ENCODE results near the gene ST3GAL2.

Gene ST3GAL2

GRCh38 chr16:70478169-70478568 is 39.3 kb upstream of the ST3GAL2 start:
- Histone ChIP-seq H4K20me1 (peaks cover 0 to 69% (median 0%) of the 10 kb centered on the region in 11 experiments; a peak in 6 of 22 replicates), H3K9ac (peak overlapping the region in 1 of 11 experiments; percentile 44; a peak in 1 of 22 replicates), H3K36me3 (peaks cover 35 to 71% (median 49%) of the 10 kb centered on the region in 11 experiments), H3K9me3 (replicated peaks in 1 of 11) (no peaks in the 10 kb centered on the region), H3K27me3 (peaks cover 0 to under 1% (median 0%) of the 10 kb centered on the region in 11 experiments; a peak in 1 of 22 replicates), H3K4me2 (peak overlapping the region in 5 of 11 experiments; percentile 31 to 52 (median 43); a peak in 6 of 22 replicates), H3K4me1 (peaks cover 13 to 32% (median 21%) of the 10 kb centered on the region in 10 experiments), H3K27ac (no peak overlapping the region), H3K4me3 (no peak overlapping the region)
- TF ChIP-seq Cebpa-rat (IDR thresholded peaks at IDR 0.05), result no peak

- Histone ChIP-seq H3K4me3 (no peak overlapping the region), H3K27ac (0 out of 22 replicates have a peak overlapping the region, but pooled peaks of 1 of the 11 experiments have one; percentile 8), H3K9me3 (replicated peaks in 1 of 11) (no peaks in the 10 kb centered on the region), H3K9ac (peak overlapping the region in 3 of 11 experiments; percentile 21 to 57 (median 28); a peak in 4 of 22 replicates), H4K20me1 (peaks cover 0 to 72% (median 0%) of the 10 kb centered on the region in 11 experiments; a peak in 7 of 22 replicates), H3K4me1 (peaks cover 24 to 49% (median 27%) of the 10 kb centered on the region in 10 experiments), H3K27me3 (peaks cover 0 to 11% (median 0%) of the 10 kb centered on the region in 11 experiments; a peak in 2 of 22 replicates), H3K4me2 (peak overlapping the region in 5 of 11 experiments; percentile 2 to 87 (median 45); a peak in 9 of 22 replicates), H3K36me3 (peaks cover 26 to 58% (median 38%) of the 10 kb centered on the region in 11 experiments)
- no peak for TF ChIP-seq Cebpa-rat (IDR thresholded peaks at IDR 0.05)
Measured at GRCh38 chr16:70476272-70477020, 37.5 kb upstream of the ST3GAL2 start.

GRCh38 chr16:70475054-70475871 is 36.4 kb upstream of the ST3GAL2 start:
- H3K27me3 ChIP-seq, result peaks cover 0 to 11% (median 0%) of the 10 kb centered on the region in 11 experiments; a peak in 2 of 22 replicates
- H3K4me1 ChIP-seq, result peaks cover 24 to 53% (median 27%) of the 10 kb centered on the region in 10 experiments
- no peak for TF ChIP-seq Cebpa-rat (IDR thresholded peaks at IDR 0.05)
- no peak overlapping the region for H3K4me3 ChIP-seq
- no peak overlapping the region for H3K9ac ChIP-seq
- H3K9me3 ChIP-seq (replicated peaks in 1 of 11), result no peaks in the 10 kb centered on the region
- peaks cover 14 to 47% (median 26%) of the 10 kb centered on the region in 11 experiments for H3K36me3 ChIP-seq
- no peak overlapping the region for H3K4me2 ChIP-seq
- H3K27ac ChIP-seq, result no peak overlapping the region
- H4K20me1 ChIP-seq, result peaks cover 0 to 71% (median 0%) of the 10 kb centered on the region in 11 experiments; a peak in 7 of 22 replicates

GRCh38 chr16:70474320-70475053 is 35.6 kb upstream of the ST3GAL2 start:
- Histone ChIP-seq H3K4me2 (no peak overlapping the region), H3K27me3 (peaks cover 0 to 11% (median 0%) of the 10 kb centered on the region in 11 experiments; a peak in 2 of 22 replicates), H3K27ac (no peak overlapping the region), H3K36me3 (peaks cover 6 to 39% (median 18%) of the 10 kb centered on the region in 11 experiments), H3K9ac (no peak overlapping the region), H3K4me1 (peaks cover 24 to 53% (median 27%) of the 10 kb centered on the region in 10 experiments), H3K9me3 (replicated peaks in 1 of 11) (no peaks in the 10 kb centered on the region), H4K20me1 (peaks cover 0 to 67% (median 0%) of the 10 kb centered on the region in 11 experiments; a peak in 7 of 22 replicates), H3K4me3 (no peak overlapping the region)
- no peak for TF ChIP-seq Cebpa-rat (IDR thresholded peaks at IDR 0.05)

GRCh38 chr16:70473446-70474319 is 34.8 kb upstream of the ST3GAL2 start:
- Histone ChIP-seq H3K4me1 (peaks cover 17 to 45% (median 23%) of the 10 kb centered on the region in 10 experiments), H3K9me3 (replicated peaks in 1 of 11) (no peaks in the 10 kb centered on the region), H3K9ac (peak overlapping the region in 3 of 11 experiments; percentile 38 to 52 (median 50); a peak in 2 of 22 replicates), H3K27ac (no peak overlapping the region), H3K4me3 (no peak overlapping the region), H3K27me3 (peaks cover 0 to 11% (median 0%) of the 10 kb centered on the region in 11 experiments; a peak in 2 of 22 replicates), H3K4me2 (peak overlapping the region in 9 of 11 experiments; percentile 44 to 78 (median 57); a peak in 17 of 22 replicates), H4K20me1 (peaks cover 0 to 60% (median 0%) of the 10 kb centered on the region in 11 experiments; a peak in 6 of 22 replicates), H3K36me3 (peaks cover 0 to 31% (median 10%) of the 10 kb centered on the region in 11 experiments; a peak in 17 of 22 replicates)
- TF ChIP-seq Cebpa-rat (IDR thresholded peaks at IDR 0.05), result no peak

- Histone ChIP-seq H3K27ac (no peak overlapping the region), H3K4me2 (peak overlapping the region in 9 of 11 experiments; percentile 44 to 78 (median 57); a peak in 17 of 22 replicates), H3K9me3 (replicated peaks in 1 of 11) (no peaks in the 10 kb centered on the region), H3K9ac (peak overlapping the region in 7 of 11 experiments; percentile 11 to 52 (median 38); a peak in 7 of 22 replicates), H3K4me3 (no peak overlapping the region), H3K36me3 (peaks cover 0 to 23% (median 4%) of the 10 kb centered on the region in 11 experiments; a peak in 9 of 22 replicates), H3K4me1 (peaks cover 14 to 40% (median 20%) of the 10 kb centered on the region in 10 experiments), H3K27me3 (peaks cover 0 to 11% (median 0%) of the 10 kb centered on the region in 11 experiments; a peak in 2 of 22 replicates), H4K20me1 (peaks cover 0 to 58% (median 0%) of the 10 kb centered on the region in 11 experiments; a peak in 6 of 22 replicates)
- no peak for TF ChIP-seq Cebpa-rat (IDR thresholded peaks at IDR 0.05)
Measured at GRCh38 chr16:70472786-70473433, 34.0 kb upstream of the ST3GAL2 start.

GRCh38 chr16:70470927-70471341 is 32.0 kb upstream of the ST3GAL2 start:
- no peak overlapping the region for H3K9ac ChIP-seq
- H3K4me3 ChIP-seq, result no peak overlapping the region
- H3K27me3 ChIP-seq, result peaks cover 0 to 11% (median 0%) of the 10 kb centered on the region in 11 experiments; a peak in 2 of 22 replicates
- 0 out of 22 replicates have a peak overlapping the region, but pooled peaks of 1 of the 11 experiments have one; percentile 24 for H3K4me2 ChIP-seq
- TF ChIP-seq Cebpa-rat (IDR thresholded peaks at IDR 0.05), result no peak
- no peak overlapping the region for H3K27ac ChIP-seq
- H3K36me3 ChIP-seq, result peaks cover 0 to 33% (median 0%) of the 10 kb centered on the region in 11 experiments; a peak in 5 of 22 replicates
- H4K20me1 ChIP-seq, result peaks cover 0 to 62% (median 0%) of the 10 kb centered on the region in 11 experiments; a peak in 5 of 22 replicates
- H3K4me1 ChIP-seq, result peaks cover 0 to 24% (median 18%) of the 10 kb centered on the region in 10 experiments; a peak in 17 of 20 replicates
- H3K9me3 ChIP-seq (replicated peaks in 1 of 11), result no peaks in the 10 kb centered on the region

Data from BLaER1 treated with 17β-estradiol and CSF1 and Interleukin-3, amounts not matched to agents 10 nM and 100 nM (cell line).